HEK293T (cell line): Measurements from ENCODE around the gene TMEM161B.

Experiments used
- ARNT ChIP-seq: fragments of 450-650 bp; IDR thresholded peaks from 2 replicates; pipeline ENCODE4 v1.6.1; 2017; ENCODE audit warnings: mild to moderate bottlenecking
- CTBP1 ChIP-seq: fragments of 450-650 bp; IDR thresholded peaks from 2 replicates; pipeline ENCODE4 v1.6.1; 2016; ENCODE audit warnings: borderline replicate concordance
- FOXA1 ChIP-seq: fragments of 450-650 bp; IDR thresholded peaks from 2 replicates; pipeline ENCODE4 v1.6.1; 2016; ENCODE audit warnings: mild to moderate bottlenecking
- HDGF ChIP-seq: fragments of 450-650 bp; IDR thresholded peaks from 2 replicates; pipeline ENCODE4 v1.6.1; 2017; ENCODE audit warnings: antibody characterized with exemption, borderline replicate concordance
- LEF1 ChIP-seq: fragments of 450-650 bp; IDR thresholded peaks from 2 replicates; pipeline ENCODE4 v1.6.1; 2017; ENCODE audit warnings: mild to moderate bottlenecking, borderline replicate concordance
- NFRKB ChIP-seq: fragments of 450-650 bp; IDR thresholded peaks from 2 replicates; pipeline ENCODE4 v1.6.1; 2016; ENCODE audit warnings: mild to moderate bottlenecking, moderate library complexity
- SP1 ChIP-seq: fragments of 450-650 bp; IDR thresholded peaks from 2 replicates; pipeline ENCODE4 v1.6.1; 2017
- SUZ12 ChIP-seq: fragments of 450-650 bp; IDR thresholded peaks from 2 replicates; pipeline ENCODE4 v1.6.1; 2016; ENCODE audit warnings: mild to moderate bottlenecking
- ZNF384 ChIP-seq: fragments of 450-650 bp; IDR thresholded peaks from 2 replicates; pipeline ENCODE4 v1.6.1; 2016

DNA sequence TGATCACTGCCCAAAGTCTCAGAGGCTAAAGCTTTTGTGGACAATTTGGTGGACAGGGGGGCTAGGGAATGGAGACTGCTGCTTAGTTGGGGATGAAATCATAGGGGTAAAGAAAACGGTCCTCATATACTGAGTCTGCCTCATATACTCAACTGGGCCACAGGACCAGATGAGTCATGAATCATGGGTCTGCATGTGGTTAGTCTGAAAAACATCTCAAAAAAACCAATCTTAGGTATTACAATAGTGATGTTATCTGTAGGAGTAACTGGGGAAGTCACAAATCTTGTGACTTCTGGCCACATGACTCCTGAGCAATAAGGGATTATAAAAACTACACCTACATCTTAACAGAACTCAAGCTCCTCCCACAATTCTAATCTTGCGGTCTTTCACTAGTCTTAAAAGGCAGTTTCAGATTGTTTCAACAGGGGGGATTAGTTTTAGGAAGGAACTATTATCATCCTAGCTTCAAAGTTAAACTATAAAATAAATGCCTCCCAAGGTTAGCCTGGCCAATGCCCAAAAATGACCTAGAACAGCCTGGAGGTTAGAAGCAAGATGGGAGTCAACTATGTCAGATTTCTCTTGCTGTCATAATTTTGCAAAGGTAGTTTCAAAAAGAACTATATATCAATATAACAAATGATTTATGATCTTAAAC, 17.5 kb downstream of the TMEM161B start:
- TF ChIP-seq ZNF384 (no peak), ARNT (no peak), SP1 (no peak), FOXA1 (no peak), NFRKB (no peak), SUZ12 (no peak), HDGF (no peak), LEF1 (no peak), CTBP1 (no peak)
